ELF-1 (cell line): ENCODE data around the gene VPS16.

Source experiments
- DNase-seq: peaks from one replicate; pipeline ENCODE4 v3.0.0-alpha.2; 2016; ENCODE audit warnings: low read depth, low spot score

VPS16 gene

GRCh38 chr20:2834401-2835110, 6.0 kb upstream of the VPS16 start:
- no peak for DNase-seq

GRCh38 chr20:2835331-2835796, 5.2 kb upstream of the VPS16 start:
- DNase-seq = no peak

- no peak for DNase-seq
These were observed 4.5 kb upstream of the VPS16 start for GRCh38 chr20:2836035-2836434.

- DNase-seq = no peak
These were observed 3.2 kb upstream of the VPS16 start for GRCh38 chr20:2837221-2837960.

GRCh38 chr20:2838170-2838797, 2.3 kb upstream of the VPS16 start:
- DNase-seq = no peak

- no peak for DNase-seq
These were observed 1.5 kb upstream of the VPS16 start for GRCh38 chr20:2838847-2839671.

- DNase-seq = peak; percentile 15
These were observed 810 bp upstream of the VPS16 start for GRCh38 chr20:2839732-2840137.

- DNase-seq = peak; percentile 28
These were observed 504 bp downstream of the VPS16 start for GRCh38 chr20:2840967-2841531.

GRCh38 chr20:2845607-2846006, 5.1 kb downstream of the VPS16 start:
- no peak for DNase-seq

- no peak for DNase-seq
These were observed 6.2 kb downstream of the VPS16 start for GRCh38 chr20:2846698-2847097.

- no peak for DNase-seq
These were observed 7.3 kb downstream of the VPS16 start for GRCh38 chr20:2847802-2848201.

- no peak for DNase-seq
These were observed 9.0 kb downstream of the VPS16 start for GRCh38 chr20:2849529-2849928.

GRCh38 chr20:2851086-2851485, 10.5 kb downstream of the VPS16 start:
- DNase-seq = no peak

GRCh38 chr20:2858591-2858990, 18.0 kb downstream of the VPS16 start:
- DNase-seq = no peak

- DNase-seq = no peak
These were observed 19.0 kb downstream of the VPS16 start for GRCh38 chr20:2859330-2860121.

- DNase-seq = no peak
These were observed 24.1 kb downstream of the VPS16 start for GRCh38 chr20:2864626-2865025.

- DNase-seq = no peak
These were observed 24.6 kb downstream of the VPS16 start for GRCh38 chr20:2865101-2865500.

GRCh38 chr20:2865630-2866029, 25.1 kb downstream of the VPS16 start:
- peak; percentile 25 for DNase-seq

GRCh38 chr20:2866236-2866635, 25.7 kb downstream of the VPS16 start:
- DNase-seq = no peak

- no peak for DNase-seq
These were observed 26.7 kb downstream of the VPS16 start for GRCh38 chr20:2867081-2867864.
